Omental fat pad (tissue), 4 donors: ENCODE measurements around the gene CREB5. TPM values are rescaled to one million over a fixed set of nuclear protein-coding genes. Genes with fewer than 3 reads are reported as not detected.

ENCODE experiments used
- ATAC-seq: fragments of 150-250 bp; one replicate; pipeline ENCODE4 v1.9.1; 2016; ENCODE audit warnings: mild to moderate bottlenecking, moderate library complexity; ENCODE audit not compliant: low FRiP score
- DNase-seq: peaks from one replicate; pipeline ENCODE4 v3.0.0-alpha.2; 2019; ENCODE audit warnings: low spot score
- total RNA-seq, 4 donors: library from RNA; depleted of rRNA; stranded (reverse); fragments of >200 nt; gene quantifications; one replicate each; pipeline ENCODE4 v1.1.0, GENCODE V29; 2016
- TF ChIP-seq, protein P1 (sequence below), 3 donors: fragments of 450-650 bp; IDR thresholded peaks; one replicate each; pipeline ENCODE4 v1.5.1; 2016 to 2017; ENCODE audit warnings: antibody characterized with exemption in 3 of 3, mild to moderate bottlenecking in 3 of 3, moderate library complexity in 2 of 3

Gene CREB5, protein sequence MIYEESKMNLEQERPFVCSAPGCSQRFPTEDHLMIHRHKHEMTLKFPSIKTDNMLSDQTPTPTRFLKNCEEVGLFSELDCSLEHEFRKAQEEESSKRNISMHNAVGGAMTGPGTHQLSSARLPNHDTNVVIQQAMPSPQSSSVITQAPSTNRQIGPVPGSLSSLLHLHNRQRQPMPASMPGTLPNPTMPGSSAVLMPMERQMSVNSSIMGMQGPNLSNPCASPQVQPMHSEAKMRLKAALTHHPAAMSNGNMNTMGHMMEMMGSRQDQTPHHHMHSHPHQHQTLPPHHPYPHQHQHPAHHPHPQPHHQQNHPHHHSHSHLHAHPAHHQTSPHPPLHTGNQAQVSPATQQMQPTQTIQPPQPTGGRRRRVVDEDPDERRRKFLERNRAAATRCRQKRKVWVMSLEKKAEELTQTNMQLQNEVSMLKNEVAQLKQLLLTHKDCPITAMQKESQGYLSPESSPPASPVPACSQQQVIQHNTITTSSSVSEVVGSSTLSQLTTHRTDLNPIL
- total RNA-seq: 10 to 100 TPM; 27.9 to 87.0 (median 42.9) TPM

GRCh38 chr7:28411876-28412662 lies at the start of gene CREB5:
Gene CREB5 (plus strand): TSS chr7:28412518. CDS start chr7:28412915, 397 bp downstream.
- no peak for DNase-seq
- ATAC-seq: no peak
- TF ChIP-seq, protein P1, sequence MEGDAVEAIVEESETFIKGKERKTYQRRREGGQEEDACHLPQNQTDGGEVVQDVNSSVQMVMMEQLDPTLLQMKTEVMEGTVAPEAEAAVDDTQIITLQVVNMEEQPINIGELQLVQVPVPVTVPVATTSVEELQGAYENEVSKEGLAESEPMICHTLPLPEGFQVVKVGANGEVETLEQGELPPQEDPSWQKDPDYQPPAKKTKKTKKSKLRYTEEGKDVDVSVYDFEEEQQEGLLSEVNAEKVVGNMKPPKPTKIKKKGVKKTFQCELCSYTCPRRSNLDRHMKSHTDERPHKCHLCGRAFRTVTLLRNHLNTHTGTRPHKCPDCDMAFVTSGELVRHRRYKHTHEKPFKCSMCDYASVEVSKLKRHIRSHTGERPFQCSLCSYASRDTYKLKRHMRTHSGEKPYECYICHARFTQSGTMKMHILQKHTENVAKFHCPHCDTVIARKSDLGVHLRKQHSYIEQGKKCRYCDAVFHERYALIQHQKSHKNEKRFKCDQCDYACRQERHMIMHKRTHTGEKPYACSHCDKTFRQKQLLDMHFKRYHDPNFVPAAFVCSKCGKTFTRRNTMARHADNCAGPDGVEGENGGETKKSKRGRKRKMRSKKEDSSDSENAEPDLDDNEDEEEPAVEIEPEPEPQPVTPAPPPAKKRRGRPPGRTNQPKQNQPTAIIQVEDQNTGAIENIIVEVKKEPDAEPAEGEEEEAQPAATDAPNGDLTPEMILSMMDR (IDR thresholded peaks at IDR 0.05): no peak

GRCh38 chr7:28362812-28363211 lies 49.5 kb upstream of the CREB5 start:
- no peak for ATAC-seq
- TF ChIP-seq, protein P1 (IDR thresholded peaks at IDR 0.05): no peak

GRCh38 chr7:28364082-28364481 lies 48.2 kb upstream of the CREB5 start:
- ATAC-seq (no peak), DNase-seq (no peak)
- TF ChIP-seq, protein P1 (IDR thresholded peaks at IDR 0.05): no peak

More at GRCh38 chr7:28362812-28363211, 49.5 kb upstream of the CREB5 start:
- DNase-seq: no peak

GRCh38 chr7:28369523-28369922 lies 42.8 kb upstream of the CREB5 start:
- TF ChIP-seq, protein P1 (IDR thresholded peaks at IDR 0.05): no peak
- DNase-seq (no peak), ATAC-seq (no peak)

DNA sequence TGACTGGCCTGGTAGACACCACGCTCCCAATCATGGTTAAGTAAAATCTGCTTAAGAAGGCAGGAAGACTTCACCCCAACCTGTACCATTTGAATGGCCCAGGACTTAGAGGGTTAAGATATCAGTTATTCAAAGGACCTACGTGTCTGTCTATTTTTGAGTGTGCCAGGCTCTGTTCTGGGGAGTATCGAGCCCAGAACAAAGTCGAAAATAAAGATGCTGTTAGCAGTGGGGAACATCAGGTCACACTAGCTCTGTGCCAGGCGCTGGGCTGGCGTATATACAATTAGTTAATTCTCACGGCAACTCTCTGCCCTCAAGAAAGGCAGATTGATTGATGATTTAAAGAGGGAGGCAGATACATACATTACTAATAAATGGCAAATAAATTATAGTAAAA lies 40.5 kb upstream of the CREB5 start:
- ATAC-seq: no peak
- TF ChIP-seq, protein P1 (IDR thresholded peaks at IDR 0.05): no peak
- DNase-seq: no peak

- TF ChIP-seq, protein P1 (IDR thresholded peaks at IDR 0.05): no peak
- no peak for DNase-seq
- no peak for ATAC-seq
These were observed 38.3 kb upstream of the CREB5 start for GRCh38 chr7:28373990-28374389.
